HG03135 (cell line): ENCODE measurements around the gene EEPD1.
"Not testable (repeated sequence)": the region's sequence is repeated elsewhere in the genome, so short reads cannot be mapped to it uniquely, and the experiment has no call there.

Source experiments
- ATAC-seq: cut with Tn5 transposase; IDR thresholded peaks from one replicate; pipeline ENCODE4 v1.9.1; 2021; ENCODE audit warnings: mild to moderate bottlenecking, moderate library complexity; ENCODE audit not compliant: unreplicated experiment

The EEPD1 gene

GRCh38 chr7:36152756-36153570, at the start of gene EEPD1:
Gene EEPD1, plus strand, starts transcription at chr7:36153254. Its CDS starts 1,071 bp downstream, at chr7:36154325.
- ATAC-seq: peak; percentile 98

GRCh38 chr7:36103837-36104561, 49.1 kb upstream of the EEPD1 start:
- ATAC-seq: no peak

- not testable (repeated sequence) for ATAC-seq
These were observed 45.8 kb upstream of the EEPD1 start for GRCh38 chr7:36106972-36107908.

GRCh38 chr7:36107926-36108631, 45.0 kb upstream of the EEPD1 start:
- no peak for ATAC-seq

- no peak for ATAC-seq
These were observed 43.9 kb upstream of the EEPD1 start for GRCh38 chr7:36109013-36109627.

GRCh38 chr7:36110584-36110983, 42.5 kb upstream of the EEPD1 start:
- ATAC-seq: no peak

- ATAC-seq: no peak
These were observed 40.1 kb upstream of the EEPD1 start for GRCh38 chr7:36112969-36113368.

- ATAC-seq: no peak
These were observed 38.7 kb upstream of the EEPD1 start for GRCh38 chr7:36114355-36114754.

GRCh38 chr7:36115448-36116321, 37.4 kb upstream of the EEPD1 start:
- peak; percentile 96 for ATAC-seq

GRCh38 chr7:36116347-36117202, 36.5 kb upstream of the EEPD1 start:
- no peak for ATAC-seq

GRCh38 chr7:36117203-36117840, 35.7 kb upstream of the EEPD1 start:
- no peak for ATAC-seq

GRCh38 chr7:36118344-36118743, 34.7 kb upstream of the EEPD1 start:
- no peak for ATAC-seq

- ATAC-seq: no peak
These were observed 33.9 kb upstream of the EEPD1 start for GRCh38 chr7:36119005-36119706.

GRCh38 chr7:36119983-36120646, 32.9 kb upstream of the EEPD1 start:
- not testable (repeated sequence) for ATAC-seq

GRCh38 chr7:36125630-36126029, 27.4 kb upstream of the EEPD1 start:
- not testable (repeated sequence) for ATAC-seq

- ATAC-seq: no peak
These were observed 25.8 kb upstream of the EEPD1 start for GRCh38 chr7:36127075-36127740.
